ENCODE data around the gene MYO1G.

DNA sequence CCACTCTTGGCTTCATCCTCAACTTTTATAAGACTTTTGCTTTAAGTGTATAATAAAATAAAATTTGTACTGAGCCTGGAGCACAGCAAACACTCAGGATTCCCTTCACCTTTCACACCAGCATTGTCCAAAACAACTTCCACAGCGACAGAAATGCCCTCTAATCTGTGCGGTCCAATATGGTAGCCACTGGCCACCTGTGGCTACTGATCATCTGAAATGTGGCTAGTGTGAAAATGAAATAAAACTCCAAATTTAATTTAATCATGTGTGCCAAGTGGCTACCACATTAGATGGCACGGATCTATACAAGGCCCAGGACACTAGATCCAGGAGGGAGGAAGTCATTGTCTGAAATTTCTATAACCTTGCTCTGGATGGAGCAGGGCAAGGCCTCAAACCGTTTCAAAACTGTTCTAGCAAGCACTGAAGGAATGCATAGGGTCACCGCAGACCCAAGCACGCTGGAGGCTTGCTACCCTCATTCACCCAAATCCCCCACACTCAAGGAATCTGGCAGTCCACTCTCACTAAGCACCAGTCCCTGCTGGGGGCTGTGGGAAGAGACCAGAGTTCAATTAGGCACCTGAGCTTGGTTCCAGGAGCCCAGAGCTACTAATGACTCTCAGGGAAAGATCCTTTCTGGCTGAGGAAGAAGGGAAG lies 6.3 kb upstream of the MYO1G start:
- TF ChIP-seq CTCF (IDR thresholded peaks at IDR 0.05): no peak
- no peak for TF ChIP-seq POLR2A (IDR thresholded peaks at IDR 0.05)

Measured in Peyer's patch (tissue), 4 donors.